ENCODE data around the gene SKAP1.
"Not testable (repeated sequence)": the region's sequence is repeated elsewhere in the genome, so short reads cannot be mapped to it uniquely, and the experiment has no call there.

GRCh38 chr17:48368967-48369366 lies 61.0 kb downstream of the SKAP1 start:
- not testable (repeated sequence) for TF ChIP-seq CTCF, POLR2AphosphoS5 (IDR thresholded peaks at IDR 0.05)

Measured in gastroesophageal sphincter (tissue), 3 donors.